ENCODE data around the gene CPEB4.

CPEB4 gene

GRCh38 chr5:173859408-173860159 lies 28.6 kb upstream of the CPEB4 start:
- no peak for DNase-seq

GRCh38 chr5:173862047-173862477 lies 26.1 kb upstream of the CPEB4 start:
- no peak for DNase-seq

- DNase-seq, result no peak
Measured at GRCh38 chr5:173863359-173863758, 24.8 kb upstream of the CPEB4 start.

DNA sequence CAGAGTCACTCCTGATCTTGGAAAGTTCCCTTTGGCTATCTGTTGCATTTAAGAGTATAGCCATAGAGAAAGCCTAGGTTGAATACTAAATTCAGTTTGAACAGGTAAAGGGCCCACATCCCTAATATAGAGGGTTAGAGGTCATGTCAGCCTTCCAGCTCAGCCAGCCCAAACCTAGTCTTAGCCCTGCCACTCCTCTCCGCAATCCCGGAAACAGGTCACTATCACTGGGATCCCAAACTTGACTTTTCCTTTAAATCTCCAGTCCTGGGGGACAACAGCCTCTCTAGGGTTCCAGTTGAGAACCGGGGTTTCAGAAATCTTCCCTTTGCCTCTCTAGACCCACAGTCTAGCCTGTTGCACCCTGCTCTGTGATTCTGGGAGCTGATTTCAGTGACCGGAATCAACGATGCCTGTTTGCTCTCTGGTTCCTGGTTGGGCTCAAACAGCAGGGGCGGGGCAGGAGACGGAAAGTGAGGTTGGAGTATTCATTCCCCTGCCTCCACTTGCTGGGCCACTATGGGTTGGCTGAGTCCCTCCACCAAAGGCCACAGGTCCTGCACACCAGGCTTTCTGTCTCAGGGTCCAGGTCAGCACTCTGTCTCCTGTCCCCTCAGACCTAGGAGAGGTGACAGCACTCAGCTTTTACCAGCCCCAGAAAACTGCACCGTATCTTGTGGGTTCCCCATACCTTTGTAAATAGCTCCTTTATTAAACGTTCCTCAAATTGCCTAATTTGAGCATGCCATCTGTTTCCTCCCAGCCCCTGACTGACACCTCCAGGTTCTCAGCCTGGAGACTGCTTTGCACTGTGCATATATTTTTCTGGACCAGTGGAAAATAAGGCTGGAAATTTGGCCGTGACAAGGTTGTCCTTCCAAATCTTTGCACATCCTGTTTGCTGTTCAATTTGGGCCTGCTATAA lies 23.8 kb upstream of the CPEB4 start:
- no peak for DNase-seq

DNA sequence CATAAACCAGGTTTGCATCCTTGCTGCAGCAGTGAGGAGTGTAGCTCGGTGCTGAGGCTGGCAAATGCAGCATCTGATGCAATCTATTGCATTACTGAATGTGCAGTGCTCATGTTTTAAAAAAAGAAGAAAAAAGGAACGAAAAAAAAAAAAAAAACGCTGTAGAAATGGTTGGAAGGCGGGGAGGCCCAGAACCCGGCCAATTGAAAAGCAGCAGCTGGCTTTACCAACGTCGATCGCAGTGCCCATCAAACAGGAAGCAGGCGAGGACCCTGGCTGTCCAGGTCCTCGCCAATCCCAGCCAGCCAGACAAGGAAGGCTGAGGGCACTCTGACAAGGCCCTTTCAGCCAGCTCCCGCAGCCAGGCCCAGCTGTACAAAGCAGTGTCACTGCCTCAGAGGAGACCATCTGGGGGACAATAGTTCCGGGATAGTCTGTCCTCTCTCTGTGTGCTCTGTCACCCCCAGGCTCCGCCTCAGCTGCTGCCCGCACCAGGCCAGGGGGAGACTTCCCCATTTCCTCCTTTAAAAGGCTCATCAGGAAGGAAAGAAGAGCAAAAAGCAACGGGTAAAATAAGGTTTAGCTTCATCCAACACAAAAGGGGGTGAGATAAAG lies 21.8 kb upstream of the CPEB4 start:
- DNase-seq, result peak; percentile 92

GRCh38 chr5:173866858-173867679 lies 21.1 kb upstream of the CPEB4 start:
- DNase-seq, result peak; percentile 83

- DNase-seq, result no peak
Measured at GRCh38 chr5:173868096-173868880, 19.9 kb upstream of the CPEB4 start.

- DNase-seq, result peak; percentile 84
Measured at GRCh38 chr5:173869316-173869715, 18.8 kb upstream of the CPEB4 start.

DNA sequence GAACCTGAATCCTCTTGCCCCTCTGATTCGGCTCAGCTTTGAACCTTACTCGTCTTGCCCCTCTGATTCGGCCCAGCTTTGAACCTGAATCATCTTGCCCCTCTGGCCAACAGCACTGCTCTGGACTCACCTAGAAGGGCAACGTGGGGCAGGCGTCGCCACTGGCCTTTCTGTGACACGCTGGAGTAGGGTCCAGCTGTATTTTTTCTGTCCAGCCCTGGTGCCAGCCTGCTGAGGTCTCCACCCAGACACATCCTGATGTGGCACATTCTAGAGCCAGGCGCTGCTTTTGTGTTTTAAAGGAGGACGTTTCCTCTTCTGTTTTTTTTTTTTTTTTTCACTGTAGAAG lies 15.2 kb upstream of the CPEB4 start:
- no peak for DNase-seq

DNA sequence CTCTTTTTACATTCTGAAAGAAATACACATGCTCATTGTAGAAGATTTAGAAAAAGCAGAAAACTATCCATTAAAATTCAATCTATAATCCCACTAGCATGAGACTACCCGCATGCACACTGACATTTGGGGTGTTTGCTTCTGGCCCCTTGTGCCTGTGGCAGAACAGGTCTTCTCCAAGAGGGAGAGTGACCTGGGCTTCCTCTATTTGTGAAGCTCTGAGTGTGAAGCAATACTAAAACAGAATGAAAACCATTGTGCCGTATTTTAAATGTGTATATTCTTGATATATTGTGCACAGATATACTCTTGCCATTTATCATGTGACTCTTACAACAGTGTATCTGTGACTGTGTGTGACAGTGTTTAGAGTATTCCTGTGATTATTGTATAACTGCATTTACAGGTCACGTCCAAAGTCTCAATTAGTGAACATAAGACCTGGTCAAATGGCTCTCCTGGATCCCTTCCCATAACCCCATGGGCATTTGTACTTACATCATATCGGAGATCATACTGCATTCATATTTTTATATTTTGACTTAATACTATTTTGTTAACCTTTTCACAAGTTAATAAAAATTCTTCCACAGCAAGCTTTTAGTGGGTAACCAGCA lies 14.7 kb upstream of the CPEB4 start:
- no peak for DNase-seq

- DNase-seq, result no peak
Measured at GRCh38 chr5:173875189-173875588, 13.0 kb upstream of the CPEB4 start.

DNA sequence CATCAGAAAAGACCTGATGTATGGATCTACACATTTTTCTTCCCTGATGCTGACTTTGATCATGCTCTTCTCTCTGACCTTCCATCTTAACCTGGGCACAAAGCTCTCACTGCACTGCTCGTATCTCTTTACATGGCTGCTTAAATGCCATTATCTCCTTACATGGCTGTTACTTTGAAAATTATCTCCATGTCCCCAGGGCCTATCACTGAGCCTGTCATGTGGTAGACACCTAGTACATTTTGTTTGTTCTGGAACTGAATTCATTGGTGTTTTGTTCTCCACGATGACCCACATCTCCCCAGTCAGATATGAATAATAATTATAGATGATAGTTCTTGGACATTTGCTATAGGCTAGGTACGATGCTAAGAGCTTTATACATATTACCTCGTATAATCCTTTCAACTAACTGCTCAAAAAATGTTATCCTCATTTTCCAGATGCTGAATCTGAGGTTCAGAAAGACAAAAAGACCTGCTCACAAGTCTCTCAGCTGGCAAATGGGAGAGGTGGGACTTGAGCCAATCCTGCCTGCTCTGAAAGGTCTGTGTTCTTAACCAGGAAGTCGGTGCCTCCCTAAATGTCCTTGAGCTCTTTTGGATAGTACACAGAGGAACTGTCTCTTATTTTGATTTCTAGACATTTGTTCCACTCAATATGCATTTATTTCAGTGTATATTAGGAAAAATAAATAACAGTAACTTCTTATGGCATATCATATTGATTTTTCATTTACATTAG lies 9.8 kb upstream of the CPEB4 start:
- DNase-seq, result peak; percentile 33

DNA sequence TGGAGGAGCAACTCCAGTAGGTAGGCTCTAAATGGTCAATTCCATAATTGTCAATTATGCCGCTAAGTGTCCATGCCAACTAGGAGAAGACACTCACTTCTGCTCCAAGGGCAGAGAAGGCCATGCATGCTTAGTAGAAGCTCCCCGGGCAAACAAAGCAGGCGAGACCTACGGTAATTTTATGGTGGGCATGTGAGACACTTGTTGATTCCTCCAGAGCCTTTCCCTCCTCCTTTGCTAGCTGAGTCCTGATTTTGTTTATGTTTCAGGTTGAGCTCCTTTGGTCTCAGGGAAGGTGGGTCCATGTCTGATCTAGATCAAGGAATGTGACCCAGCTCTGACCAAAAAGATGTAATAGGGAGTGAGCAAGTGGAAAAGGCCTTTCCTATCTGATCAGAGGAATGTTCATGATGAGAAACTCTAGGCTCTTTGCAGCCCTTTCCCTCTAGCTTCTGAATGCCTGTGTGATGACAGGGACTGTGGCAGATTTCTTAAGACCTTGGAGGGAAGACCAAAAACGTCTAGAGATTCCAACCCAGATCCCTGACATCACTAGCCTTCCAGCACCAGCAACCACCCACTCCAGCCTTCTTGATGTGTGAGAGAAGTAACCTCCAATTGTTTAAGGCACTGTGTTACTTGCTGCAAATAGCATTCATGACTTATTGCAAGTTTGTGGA lies 7.7 kb upstream of the CPEB4 start:
- no peak for DNase-seq

DNA sequence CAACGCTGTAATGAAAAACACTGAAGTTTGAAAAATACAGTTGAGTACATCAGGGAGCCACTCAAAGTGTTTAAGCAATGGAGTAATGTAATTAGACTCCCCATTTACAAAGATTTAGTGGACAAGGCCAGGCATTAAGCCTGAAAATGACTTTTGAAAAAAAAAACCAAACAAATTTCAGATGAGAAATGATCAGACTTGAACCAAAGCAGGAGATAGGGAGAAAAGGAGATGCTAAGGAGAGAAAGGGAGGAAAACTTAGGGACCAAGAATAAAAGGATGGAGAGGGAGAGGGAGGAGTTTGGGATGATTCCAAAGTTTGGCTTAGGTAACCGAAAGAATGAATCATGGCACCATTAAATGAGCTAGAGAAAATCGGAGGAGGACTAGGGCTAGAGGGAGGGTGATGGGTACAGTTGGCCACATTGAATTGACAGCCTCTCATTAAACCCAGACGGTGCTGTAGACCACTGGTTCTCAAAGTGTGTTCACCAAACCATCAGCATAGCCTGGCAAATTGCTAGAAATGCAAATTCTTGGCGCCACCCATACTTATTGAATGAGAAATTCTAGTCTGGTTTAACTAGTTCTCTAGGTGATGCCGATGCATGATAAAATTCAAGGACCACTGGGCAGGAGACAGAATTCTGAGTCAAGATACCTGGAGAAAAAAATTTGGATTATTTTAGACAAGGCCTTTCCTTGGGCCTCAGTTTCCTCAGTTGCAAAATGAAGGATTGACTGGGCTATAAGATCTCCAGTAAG lies 6.2 kb upstream of the CPEB4 start:
- DNase-seq, result no peak

DNA sequence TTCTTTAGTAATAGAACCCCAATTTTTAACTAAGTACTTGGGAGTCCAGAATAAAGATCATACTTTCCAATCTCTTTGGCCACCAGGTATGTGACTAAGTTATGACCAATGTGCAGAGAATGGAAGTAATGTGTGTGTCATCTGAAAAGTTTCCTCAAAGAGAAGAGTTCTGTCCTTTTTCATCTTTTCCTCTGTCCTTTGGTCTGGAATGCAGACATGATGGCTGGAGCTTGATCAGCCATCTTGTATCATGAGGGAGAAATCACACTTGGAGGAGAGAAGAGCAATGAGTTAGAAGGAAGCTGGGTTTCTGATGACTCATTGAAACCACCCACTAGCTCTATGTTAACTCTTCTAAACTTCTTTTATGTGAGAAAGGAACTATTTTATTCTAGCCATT lies 5.5 kb upstream of the CPEB4 start:
- no peak for DNase-seq

- DNase-seq, result no peak
Measured at GRCh38 chr5:173883347-173883924, 4.7 kb upstream of the CPEB4 start.

DNA sequence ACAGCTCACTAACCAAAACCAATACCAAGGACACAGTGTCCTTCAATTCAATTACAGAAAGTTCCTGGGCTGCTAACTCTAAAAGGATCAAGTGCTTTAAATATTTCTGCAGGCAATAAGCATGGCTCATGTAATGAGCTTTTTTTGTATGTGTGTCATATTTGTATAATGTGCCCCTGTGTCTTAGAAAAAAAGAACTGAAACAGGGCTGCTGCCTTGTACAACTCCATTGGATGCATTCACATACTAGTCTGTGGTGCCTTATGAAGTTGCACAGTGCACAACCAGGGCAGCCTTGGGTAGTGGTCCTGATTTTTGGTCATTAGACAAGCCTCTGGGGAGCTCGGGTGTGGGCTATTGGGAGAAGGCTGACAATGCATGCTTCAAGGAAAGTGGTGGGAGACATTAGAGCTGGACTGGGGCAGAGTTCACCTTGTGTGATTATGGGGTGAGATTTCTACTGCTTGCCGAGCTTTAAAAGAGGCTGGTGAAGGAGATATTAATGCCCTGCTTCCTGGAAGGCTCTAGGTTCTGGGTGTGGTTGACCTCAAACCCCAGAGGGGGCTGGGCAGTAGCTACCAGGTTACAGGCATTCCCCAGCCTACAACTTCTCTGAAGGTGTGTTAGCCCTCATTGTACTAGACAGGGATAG lies 3.6 kb upstream of the CPEB4 start:
- DNase-seq, result no peak

DNA sequence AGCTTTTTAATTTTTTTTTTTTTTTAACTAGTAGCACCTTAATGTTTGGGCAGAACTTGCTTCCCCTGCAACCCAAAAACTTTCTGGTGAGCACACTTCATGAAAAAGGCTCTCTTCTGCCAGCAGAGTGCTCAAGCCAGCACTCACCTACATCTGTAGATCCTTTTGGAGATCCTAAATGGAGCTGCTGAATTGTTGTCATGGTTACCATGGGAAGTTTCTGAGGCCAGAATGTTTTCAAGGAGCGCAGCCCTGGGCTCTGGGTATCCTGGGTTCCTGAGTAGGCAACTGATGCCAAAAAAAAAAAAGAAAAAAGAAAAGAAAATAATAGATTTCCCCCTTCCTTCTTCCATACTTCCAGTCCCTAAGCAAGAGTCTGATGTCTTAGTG lies 3.1 kb upstream of the CPEB4 start:
- DNase-seq, result no peak

All from midbrain (tissue), 1 donor.